ENCODE data around the gene KIRREL3. TPM values are rescaled to one million over a fixed set of nuclear protein-coding genes. Genes with fewer than 3 reads are reported as not detected.

KIRREL3 gene
- polyA plus RNA-seq, 1 of the 3 experiments (the other 2 are of a cell fraction), result 3.7 TPM

DNA sequence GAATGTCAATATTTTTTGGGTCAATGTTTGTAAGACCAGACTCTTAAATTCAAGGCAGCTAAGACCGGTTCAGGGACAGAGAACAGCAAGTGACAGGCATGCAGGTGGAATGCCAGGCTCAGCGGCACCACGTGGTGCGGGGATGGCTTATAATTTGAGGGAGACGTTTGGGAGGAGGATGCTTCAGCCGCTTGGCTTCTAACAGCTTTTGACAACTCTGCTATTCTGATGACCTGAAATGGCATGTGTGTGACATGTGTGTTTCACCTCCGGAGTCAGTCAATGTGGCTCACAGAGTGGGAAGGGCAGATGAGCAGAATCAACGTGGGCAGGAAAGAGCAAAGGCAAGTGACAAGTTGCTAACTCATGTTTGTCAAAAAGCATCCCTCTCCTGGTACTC, 228.3 kb downstream of the KIRREL3 start:
- Histone ChIP-seq H3K9me2 (no peaks in the 10 kb centered on the region), H3K4me1 (ENCODE audit: control insufficient read depth in 1 of 2, insufficient read depth in 2 of 2, low read depth in 1 of 2, low read length in 1 of 2) (no peaks in the 10 kb centered on the region), H3K27me3 (ENCODE audit: insufficient read depth) (no peaks in the 10 kb centered on the region), H3K27ac (ENCODE audit: low read depth in 2 of 2, low read length in 1 of 2) (no peak overlapping the region), H3K79me2 (ENCODE audit: insufficient read depth) (no peaks in the 10 kb centered on the region), H3K4me2 (no peak overlapping the region), H3K36me3 (replicated peaks in 1 of 2; ENCODE audit: control insufficient read depth in 1 of 2, insufficient read depth in 2 of 2, low read length in 1 of 2) (no peaks in the 10 kb centered on the region), H2AFZ (ENCODE audit: low read depth) (no peak overlapping the region), H4K20me1 (ENCODE audit: insufficient read depth) (no peaks in the 10 kb centered on the region), H3K9me3 (no peaks in the 10 kb centered on the region), H3K4me3 (ENCODE audit: low read depth in 2 of 2, low read length in 1 of 2) (no peak overlapping the region), H3F3A (replicated peaks; ENCODE audit: insufficient read depth) (no peaks in the 10 kb centered on the region), H3K9ac (no peak overlapping the region)
- POLR2A ChIA-PET, result no interaction called here
- no peak for DNase-seq
- CTCF ChIA-PET, result interaction anchor here (0.8 kb wide), 1 partner anchor 218 kb away, joined by 3 read pairs; no protein-coding TSS in a partner anchor
- whole genome bisulfite sequencing (ENCODE audit: low lambda C conversion rate), result 87% methylated on average over 8 of the region's 8 CpGs
- TF ChIP-seq, protein P1, sequence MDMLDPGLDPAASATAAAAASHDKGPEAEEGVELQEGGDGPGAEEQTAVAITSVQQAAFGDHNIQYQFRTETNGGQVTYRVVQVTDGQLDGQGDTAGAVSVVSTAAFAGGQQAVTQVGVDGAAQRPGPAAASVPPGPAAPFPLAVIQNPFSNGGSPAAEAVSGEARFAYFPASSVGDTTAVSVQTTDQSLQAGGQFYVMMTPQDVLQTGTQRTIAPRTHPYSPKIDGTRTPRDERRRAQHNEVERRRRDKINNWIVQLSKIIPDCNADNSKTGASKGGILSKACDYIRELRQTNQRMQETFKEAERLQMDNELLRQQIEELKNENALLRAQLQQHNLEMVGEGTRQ (IDR thresholded peaks at IDR 0.05; ENCODE audit: borderline replicate concordance, low read depth, low read length), result no peak
- TF ChIP-seq TEAD4 (IDR thresholded peaks at IDR 0.05; ENCODE audit: borderline replicate concordance, insufficient read depth), result no peak
- TF ChIP-seq CHD2 (IDR thresholded peaks at IDR 0.05; ENCODE audit: low read length, partially characterized antibody), result no peak
- TF ChIP-seq, protein P2, sequence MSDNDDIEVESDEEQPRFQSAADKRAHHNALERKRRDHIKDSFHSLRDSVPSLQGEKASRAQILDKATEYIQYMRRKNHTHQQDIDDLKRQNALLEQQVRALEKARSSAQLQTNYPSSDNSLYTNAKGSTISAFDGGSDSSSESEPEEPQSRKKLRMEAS (IDR thresholded peaks at IDR 0.05; ENCODE audit: low read depth), result no peak
- TF ChIP-seq RAD21 (IDR thresholded peaks at IDR 0.05; ENCODE audit: low read length), result no peak
- no peak for TF ChIP-seq NRF1 (IDR thresholded peaks at IDR 0.05; ENCODE audit: low read depth, low read length)
- no peak for TF ChIP-seq MXI1 (IDR thresholded peaks at IDR 0.05; ENCODE audit: low read depth, low read length)
- TF ChIP-seq, protein P3, sequence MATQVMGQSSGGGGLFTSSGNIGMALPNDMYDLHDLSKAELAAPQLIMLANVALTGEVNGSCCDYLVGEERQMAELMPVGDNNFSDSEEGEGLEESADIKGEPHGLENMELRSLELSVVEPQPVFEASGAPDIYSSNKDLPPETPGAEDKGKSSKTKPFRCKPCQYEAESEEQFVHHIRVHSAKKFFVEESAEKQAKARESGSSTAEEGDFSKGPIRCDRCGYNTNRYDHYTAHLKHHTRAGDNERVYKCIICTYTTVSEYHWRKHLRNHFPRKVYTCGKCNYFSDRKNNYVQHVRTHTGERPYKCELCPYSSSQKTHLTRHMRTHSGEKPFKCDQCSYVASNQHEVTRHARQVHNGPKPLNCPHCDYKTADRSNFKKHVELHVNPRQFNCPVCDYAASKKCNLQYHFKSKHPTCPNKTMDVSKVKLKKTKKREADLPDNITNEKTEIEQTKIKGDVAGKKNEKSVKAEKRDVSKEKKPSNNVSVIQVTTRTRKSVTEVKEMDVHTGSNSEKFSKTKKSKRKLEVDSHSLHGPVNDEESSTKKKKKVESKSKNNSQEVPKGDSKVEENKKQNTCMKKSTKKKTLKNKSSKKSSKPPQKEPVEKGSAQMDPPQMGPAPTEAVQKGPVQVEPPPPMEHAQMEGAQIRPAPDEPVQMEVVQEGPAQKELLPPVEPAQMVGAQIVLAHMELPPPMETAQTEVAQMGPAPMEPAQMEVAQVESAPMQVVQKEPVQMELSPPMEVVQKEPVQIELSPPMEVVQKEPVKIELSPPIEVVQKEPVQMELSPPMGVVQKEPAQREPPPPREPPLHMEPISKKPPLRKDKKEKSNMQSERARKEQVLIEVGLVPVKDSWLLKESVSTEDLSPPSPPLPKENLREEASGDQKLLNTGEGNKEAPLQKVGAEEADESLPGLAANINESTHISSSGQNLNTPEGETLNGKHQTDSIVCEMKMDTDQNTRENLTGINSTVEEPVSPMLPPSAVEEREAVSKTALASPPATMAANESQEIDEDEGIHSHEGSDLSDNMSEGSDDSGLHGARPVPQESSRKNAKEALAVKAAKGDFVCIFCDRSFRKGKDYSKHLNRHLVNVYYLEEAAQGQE (IDR thresholded peaks at IDR 0.05; ENCODE audit: low read depth, low read length), result no peak
- TF ChIP-seq EZH2phosphoT487 (IDR thresholded peaks at IDR 0.05; ENCODE audit: borderline replicate concordance, low read depth), result no peak
- TF ChIP-seq RCOR1 (IDR thresholded peaks at IDR 0.05; ENCODE audit: low read length), result no peak
- no peak for TF ChIP-seq TAF1 (IDR thresholded peaks at IDR 0.05; ENCODE audit: borderline replicate concordance, low read depth, low read length)

DNA sequence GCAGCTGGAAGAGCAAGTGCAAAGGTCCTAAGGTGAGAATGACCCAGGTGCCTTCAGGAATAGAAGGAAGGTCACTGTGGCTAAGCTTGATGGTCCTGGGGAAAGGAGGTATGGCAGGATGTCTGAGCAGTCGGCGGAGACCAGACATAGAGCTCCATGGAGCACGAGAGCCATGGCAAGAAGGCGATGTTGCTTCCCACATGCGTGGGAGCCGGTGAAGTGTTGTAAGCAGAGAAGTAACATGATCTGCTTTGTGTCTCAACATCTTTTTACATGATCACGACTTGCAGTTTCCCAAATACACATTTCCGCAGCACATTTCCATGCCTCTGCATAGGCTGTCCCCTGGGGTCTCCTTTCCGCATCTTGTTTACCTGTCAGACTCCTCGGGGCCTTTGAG, 231.9 kb downstream of the KIRREL3 start:
- Histone ChIP-seq H3K4me1 (ENCODE audit: control insufficient read depth in 1 of 2, insufficient read depth in 2 of 2, low read depth in 1 of 2, low read length in 1 of 2) (no peaks in the 10 kb centered on the region), H3K4me2 (no peak overlapping the region), H3K36me3 (replicated peaks in 1 of 2; ENCODE audit: control insufficient read depth in 1 of 2, insufficient read depth in 2 of 2, low read length in 1 of 2) (no peaks in the 10 kb centered on the region), H3K9me3 (no peaks in the 10 kb centered on the region), H3K27ac (ENCODE audit: low read depth in 2 of 2, low read length in 1 of 2) (no peak overlapping the region), H3K9me2 (no peaks in the 10 kb centered on the region), H3K4me3 (ENCODE audit: low read depth in 2 of 2, low read length in 1 of 2) (no peak overlapping the region), H4K20me1 (ENCODE audit: insufficient read depth) (no peaks in the 10 kb centered on the region), H3F3A (replicated peaks; ENCODE audit: insufficient read depth) (no peaks in the 10 kb centered on the region), H2AFZ (ENCODE audit: low read depth) (no peak overlapping the region), H3K27me3 (ENCODE audit: insufficient read depth) (no peaks in the 10 kb centered on the region), H3K79me2 (ENCODE audit: insufficient read depth) (no peaks in the 10 kb centered on the region), H3K9ac (no peak overlapping the region)
- 87% methylated on average over 10 of the region's 10 CpGs for WGBS (ENCODE audit: low lambda C conversion rate)
- DNase-seq, result no peak
- CTCF ChIA-PET, result interaction anchor here (0.5 to 1.3 kb wide), 2 partner anchors 17 to 52 kb away, joined by 3 to 4 read pairs; no protein-coding TSS in a partner anchor
- POLR2A ChIA-PET, result no interaction called here
- TF ChIP-seq NRF1 (IDR thresholded peaks at IDR 0.05; ENCODE audit: low read depth, low read length) (no peak), TAF1 (IDR thresholded peaks at IDR 0.05; ENCODE audit: borderline replicate concordance, low read depth, low read length) (no peak), RCOR1 (IDR thresholded peaks at IDR 0.05; ENCODE audit: low read length) (no peak), FOXJ3 (CRISPR knock-in tag; IDR thresholded peaks at IDR 0.05) (no peak)
- TF ChIP-seq, protein P4, sequence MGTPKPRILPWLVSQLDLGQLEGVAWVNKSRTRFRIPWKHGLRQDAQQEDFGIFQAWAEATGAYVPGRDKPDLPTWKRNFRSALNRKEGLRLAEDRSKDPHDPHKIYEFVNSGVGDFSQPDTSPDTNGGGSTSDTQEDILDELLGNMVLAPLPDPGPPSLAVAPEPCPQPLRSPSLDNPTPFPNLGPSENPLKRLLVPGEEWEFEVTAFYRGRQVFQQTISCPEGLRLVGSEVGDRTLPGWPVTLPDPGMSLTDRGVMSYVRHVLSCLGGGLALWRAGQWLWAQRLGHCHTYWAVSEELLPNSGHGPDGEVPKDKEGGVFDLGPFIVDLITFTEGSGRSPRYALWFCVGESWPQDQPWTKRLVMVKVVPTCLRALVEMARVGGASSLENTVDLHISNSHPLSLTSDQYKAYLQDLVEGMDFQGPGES (IDR thresholded peaks at IDR 0.05; ENCODE audit: low read depth, low read length), result no peak
- TF ChIP-seq, protein P5, sequence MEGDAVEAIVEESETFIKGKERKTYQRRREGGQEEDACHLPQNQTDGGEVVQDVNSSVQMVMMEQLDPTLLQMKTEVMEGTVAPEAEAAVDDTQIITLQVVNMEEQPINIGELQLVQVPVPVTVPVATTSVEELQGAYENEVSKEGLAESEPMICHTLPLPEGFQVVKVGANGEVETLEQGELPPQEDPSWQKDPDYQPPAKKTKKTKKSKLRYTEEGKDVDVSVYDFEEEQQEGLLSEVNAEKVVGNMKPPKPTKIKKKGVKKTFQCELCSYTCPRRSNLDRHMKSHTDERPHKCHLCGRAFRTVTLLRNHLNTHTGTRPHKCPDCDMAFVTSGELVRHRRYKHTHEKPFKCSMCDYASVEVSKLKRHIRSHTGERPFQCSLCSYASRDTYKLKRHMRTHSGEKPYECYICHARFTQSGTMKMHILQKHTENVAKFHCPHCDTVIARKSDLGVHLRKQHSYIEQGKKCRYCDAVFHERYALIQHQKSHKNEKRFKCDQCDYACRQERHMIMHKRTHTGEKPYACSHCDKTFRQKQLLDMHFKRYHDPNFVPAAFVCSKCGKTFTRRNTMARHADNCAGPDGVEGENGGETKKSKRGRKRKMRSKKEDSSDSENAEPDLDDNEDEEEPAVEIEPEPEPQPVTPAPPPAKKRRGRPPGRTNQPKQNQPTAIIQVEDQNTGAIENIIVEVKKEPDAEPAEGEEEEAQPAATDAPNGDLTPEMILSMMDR (IDR thresholded peaks at IDR 0.05), result no peak
- TF ChIP-seq, protein P3 (IDR thresholded peaks at IDR 0.05; ENCODE audit: low read depth, low read length), result no peak

All from SK-N-SH (cell line).